Measurements from ENCODE around the gene GDF7.

DNA sequence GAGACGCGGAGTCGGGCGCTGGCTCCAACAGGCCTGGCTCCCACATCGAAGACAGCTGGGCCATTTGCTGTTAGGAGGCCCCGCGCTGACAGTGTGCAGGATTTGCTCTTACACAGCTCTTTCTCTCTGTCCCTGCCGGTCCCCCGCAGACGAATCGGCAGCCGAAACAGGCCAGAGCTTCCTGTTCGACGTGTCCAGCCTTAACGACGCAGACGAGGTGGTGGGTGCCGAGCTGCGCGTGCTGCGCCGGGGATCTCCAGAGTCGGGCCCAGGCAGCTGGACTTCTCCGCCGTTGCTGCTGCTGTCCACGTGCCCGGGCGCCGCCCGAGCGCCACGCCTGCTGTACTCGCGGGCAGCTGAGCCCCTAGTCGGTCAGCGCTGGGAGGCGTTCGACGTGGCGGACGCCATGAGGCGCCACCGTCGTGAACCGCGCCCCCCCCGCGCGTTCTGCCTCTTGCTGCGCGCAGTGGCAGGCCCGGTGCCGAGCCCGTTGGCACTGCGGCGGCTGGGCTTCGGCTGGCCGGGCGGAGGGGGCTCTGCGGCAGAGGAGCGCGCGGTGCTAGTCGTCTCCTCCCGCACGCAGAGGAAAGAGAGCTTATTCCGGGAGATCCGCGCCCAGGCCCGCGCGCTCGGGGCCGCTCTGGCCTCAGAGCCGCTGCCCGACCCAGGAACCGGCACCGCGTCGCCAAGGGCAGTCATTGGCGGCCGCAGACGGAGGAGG lies 3.5 kb downstream of the GDF7 start:
- no peak for TF ChIP-seq FOXA1 (IDR thresholded peaks at IDR 0.05)
- no peak for TF ChIP-seq FOXM1 (IDR thresholded peaks at IDR 0.05; ENCODE audit: borderline replicate concordance)
- TF ChIP-seq, protein P1, sequence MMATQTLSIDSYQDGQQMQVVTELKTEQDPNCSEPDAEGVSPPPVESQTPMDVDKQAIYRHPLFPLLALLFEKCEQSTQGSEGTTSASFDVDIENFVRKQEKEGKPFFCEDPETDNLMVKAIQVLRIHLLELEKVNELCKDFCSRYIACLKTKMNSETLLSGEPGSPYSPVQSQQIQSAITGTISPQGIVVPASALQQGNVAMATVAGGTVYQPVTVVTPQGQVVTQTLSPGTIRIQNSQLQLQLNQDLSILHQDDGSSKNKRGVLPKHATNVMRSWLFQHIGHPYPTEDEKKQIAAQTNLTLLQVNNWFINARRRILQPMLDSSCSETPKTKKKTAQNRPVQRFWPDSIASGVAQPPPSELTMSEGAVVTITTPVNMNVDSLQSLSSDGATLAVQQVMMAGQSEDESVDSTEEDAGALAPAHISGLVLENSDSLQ (IDR thresholded peaks at IDR 0.05), result no peak
- TF ChIP-seq BHLHE40 (IDR thresholded peaks at IDR 0.05; ENCODE audit: borderline replicate concordance), result no peak
- no peak for TF ChIP-seq SUZ12 (IDR thresholded peaks at IDR 0.05)
- no peak for TF ChIP-seq SP1 (IDR thresholded peaks at IDR 0.05)
- TF ChIP-seq ZNF384 (IDR thresholded peaks at IDR 0.05), result no peak
- TF ChIP-seq CTBP1 (IDR thresholded peaks at IDR 0.05; ENCODE audit: borderline replicate concordance), result no peak
- TF ChIP-seq LEF1 (IDR thresholded peaks at IDR 0.05; ENCODE audit: borderline replicate concordance), result no peak
- no peak for TF ChIP-seq HDGF (IDR thresholded peaks at IDR 0.05; ENCODE audit: borderline replicate concordance)
- TF ChIP-seq FOXK2 (IDR thresholded peaks at IDR 0.05), result no peak
- no peak for TF ChIP-seq TARDBP (IDR thresholded peaks at IDR 0.05)
- no peak for TF ChIP-seq ELF4 (IDR thresholded peaks at IDR 0.05)
